Measurements from ENCODE around the gene HOXC12.

Gene HOXC12, protein sequence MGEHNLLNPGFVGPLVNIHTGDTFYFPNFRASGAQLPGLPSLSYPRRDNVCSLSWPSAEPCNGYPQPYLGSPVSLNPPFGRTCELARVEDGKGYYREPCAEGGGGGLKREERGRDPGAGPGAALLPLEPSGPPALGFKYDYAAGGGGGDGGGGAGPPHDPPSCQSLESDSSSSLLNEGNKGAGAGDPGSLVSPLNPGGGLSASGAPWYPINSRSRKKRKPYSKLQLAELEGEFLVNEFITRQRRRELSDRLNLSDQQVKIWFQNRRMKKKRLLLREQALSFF

DNA sequence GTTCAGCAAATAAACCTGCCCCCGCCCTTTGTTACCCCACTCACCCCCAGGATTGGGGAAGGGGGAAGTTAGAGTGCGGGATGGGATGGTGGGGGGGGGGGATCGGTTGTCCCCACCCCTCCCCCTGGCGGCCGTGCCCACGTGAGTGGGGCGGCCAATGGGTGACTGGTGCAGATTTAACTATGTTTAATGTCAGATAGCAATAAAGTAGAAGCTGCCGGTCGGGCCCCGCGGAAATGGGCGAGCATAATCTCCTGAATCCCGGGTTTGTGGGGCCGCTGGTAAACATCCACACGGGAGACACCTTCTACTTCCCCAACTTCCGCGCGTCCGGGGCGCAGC is at the start of gene HOXC12:
Gene HOXC12, plus strand, starts transcription at position 210 of the 342 bp plus-strand sequence. Its CDS starts 27 bp downstream, at position 237.
- DNase-seq: no peak

DNA sequence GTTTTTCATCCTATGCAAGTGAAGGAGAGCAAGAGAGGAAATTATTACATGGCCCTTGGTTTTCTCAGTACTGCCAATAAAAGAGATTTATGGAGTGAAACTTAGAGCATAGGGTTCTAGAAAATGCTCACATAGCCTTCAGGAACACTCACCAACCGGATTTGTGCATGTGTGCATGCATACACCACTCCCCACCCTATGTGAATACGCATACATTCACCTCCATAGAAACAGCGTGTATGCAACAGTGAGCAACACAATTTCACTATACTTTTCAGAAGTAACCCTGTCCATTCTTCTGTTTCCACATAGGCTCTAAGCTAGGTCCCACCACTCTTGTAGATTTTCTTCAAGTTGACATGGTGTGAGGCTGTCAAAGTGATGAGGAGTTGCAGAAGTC is 47.6 kb upstream of the HOXC12 start:
- no peak for DNase-seq

DNA sequence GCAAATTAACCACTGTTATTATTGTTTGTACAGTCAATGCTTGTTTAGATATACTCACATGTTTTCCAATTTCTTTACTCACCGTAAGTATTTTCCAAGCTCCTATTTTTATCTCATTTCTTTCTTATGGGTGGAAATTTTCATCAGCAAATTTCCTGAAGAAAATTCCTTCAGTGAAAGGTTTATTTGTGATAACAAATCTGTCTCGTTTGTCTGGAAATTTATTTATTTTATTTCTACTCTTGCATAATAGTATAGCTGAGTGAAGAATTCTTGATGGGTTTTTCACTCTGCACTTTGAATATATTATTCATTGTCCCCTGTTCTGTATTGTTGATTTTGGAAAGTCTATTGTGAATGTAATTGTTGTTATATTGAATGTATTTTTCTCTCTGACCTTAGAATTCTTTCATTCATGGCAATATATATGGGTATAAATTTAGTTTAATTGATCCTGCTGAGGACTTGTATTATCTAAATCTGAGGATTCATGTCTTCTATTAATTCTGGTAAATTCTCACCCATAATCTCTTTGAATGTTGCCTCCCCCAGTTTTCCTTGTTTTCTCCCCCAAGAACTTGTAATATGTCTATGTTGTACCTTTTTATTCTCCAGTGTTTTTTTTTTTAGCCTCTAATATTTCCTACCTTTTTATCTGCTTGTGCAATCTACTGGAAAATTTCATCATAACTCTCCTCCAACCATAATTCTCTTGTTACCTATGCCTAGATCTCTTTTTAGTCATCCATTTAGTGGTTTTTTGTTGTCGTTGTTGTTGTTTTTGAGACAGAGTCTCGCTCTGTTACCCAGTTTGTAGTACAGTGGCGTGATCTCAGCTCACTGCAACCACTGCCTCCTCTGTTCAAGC is 37.7 kb upstream of the HOXC12 start:
- no peak for DNase-seq

DNA sequence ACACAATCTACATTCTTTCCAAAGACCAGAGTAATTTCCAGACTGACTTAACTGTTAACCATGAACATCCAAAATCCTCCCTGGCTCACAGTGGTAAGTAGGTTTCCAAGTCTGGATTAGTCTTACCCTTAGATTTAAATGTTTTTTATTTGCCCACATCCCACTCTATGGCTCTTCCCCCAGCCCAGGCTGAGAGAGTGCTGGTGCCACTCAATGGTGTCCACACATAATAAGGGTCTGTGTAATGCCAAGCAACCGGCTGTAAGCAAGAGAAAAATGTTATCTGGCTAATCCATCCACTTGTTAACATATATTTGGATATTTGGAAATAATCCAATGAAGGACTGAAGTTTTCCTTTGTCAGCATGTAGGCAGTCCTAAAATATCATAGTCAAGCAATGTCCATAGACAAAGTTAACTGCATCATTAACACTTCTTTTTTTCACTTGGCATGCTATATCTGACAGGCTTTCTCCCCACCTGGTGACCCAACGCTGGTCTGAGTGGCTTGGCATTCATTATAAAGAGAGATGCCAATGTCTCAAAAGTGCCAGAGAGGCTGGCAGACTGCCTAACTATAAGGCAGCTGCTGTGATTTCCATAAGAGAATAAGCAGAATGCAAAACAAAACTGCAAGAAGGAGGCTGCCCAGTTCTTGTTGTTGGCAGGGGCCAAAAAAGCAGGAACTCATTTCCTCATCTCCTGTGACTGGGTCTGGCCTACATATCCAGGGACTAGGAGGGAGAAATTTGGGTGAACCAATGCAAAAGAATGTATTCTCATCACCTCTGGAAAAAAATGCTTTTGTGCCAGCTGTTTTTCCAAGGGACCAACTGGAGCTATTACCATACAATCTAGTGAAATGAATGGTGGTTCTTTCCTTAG is 29.9 kb upstream of the HOXC12 start:
- DNase-seq: no peak

DNA sequence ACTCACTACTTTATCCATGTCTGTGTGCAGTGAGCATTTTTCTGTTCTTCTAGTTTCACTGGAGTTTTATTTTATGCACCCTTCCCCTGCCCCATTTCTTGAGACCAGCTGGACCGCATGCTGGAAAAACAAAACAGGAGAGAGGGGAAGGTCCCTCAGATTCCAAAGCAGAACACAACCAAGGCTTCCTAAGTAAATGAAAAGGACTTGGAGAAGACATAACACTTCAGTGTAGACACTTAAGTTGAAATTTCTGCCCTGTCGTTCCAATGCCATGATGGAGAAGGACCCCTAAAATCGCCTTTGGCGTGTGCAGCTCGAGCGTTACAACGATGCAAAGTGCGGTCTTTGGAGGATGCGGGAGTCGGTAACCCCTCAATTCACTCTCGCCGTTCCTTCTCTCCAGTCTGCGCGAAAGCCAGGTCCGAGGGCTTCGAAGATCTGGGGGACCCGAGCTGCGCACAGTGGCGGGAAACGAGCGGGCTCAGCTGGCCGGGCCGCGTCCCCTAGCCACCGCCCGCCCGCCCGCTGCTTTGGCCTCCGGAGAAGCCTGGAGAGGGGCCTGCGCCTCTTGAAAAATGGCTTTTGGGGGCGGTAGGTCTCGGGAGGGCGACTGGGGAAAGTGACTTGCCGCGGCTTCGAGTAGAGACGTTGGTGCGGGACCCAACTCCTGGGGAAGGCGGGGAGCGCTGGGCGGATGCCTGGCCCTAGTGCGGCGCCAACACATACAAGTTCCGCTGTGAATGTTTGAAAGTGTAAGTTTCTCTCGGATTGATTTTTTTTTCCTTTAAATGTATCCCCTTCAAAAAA is 27.3 kb upstream of the HOXC12 start:
- no peak for DNase-seq

DNA sequence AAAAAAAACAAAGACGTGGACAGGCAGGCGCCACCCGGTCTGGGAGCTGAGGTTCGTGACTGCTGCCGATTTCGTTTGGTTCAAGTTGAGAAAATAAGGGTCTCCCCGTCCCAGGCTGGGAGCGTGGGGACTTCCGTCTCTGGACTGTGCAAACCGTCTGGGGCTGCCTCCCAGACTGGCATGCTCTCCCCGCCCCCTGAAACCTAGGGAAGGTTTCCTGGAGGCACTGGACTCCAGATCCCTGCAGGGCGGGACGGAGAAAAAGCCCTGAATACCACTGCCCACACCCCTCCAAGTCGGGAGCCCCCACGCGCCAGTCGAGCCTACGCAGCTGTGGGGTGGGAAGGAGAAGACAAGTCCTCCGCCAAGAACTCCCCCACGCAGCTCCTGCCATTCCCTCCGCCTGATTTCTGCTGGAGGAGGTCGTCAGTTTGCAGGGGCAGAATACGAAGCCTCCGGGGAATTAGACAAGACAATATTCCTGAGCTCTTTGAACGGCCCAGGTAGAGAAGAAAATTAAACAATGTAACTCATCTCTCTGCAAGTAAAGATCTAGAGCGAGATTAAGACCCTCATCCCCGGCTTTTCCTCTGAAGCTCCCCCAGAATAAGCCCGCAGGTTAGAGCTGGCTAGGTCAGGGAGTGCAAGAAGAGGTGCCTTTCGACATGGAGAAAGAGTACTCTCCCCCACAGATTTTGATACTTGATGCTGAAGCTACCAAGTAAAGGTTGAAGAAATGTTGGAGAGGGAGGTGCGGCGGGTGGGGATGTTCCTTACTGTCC is 26.5 kb upstream of the HOXC12 start:
- no peak for DNase-seq

DNA sequence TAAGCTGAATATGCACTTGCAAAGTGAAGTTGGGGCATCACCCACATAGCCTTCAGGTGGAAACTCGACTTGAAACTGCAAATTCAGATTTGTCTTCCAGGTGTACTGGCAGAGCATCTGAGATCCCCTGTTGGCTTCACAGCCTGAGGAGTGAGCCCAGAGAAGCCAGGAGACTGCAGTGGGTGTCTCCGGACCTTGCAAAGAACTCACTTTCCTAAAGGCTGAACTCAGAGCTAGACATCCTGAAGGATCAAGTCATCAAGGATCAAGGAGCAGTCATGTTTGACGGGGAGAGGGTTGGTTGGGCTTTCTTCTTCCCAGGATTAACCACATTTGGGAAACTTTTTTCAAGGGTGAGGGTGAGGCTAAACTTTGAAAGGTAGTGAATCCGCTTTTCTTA is 25.2 kb upstream of the HOXC12 start:
- no peak for DNase-seq

DNA sequence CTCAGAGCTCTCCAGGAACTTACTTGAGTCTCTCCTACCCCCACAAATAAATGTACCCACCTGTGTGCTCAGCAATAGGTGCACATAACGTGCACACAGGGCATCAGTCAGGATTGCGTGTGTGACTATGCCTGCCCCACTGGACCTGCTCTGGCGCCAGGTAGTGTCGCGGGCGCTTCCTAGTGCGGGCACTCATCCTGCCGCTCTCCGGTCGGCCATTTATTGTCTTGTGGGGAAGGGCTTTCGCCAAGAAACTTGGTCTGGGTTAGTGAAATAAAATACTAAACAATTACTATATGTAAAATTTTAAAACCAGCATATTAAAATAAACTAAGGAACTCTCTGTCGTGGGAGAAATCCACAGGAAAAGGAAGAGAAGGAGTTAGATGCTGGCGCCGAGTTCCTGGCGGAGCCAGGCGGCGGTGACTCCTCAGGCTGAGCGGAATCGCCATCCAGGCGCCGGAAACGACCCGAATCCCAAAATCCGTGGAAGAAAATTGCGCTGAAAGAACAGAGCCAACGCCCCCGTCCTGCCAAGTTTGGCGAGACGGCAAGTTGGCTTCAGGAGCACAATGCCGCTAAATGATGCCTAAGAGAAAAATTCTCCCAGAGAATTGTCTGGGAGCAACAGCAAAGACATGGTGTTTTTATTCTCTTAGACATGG is 24.0 kb upstream of the HOXC12 start:
- DNase-seq: no peak

DNA sequence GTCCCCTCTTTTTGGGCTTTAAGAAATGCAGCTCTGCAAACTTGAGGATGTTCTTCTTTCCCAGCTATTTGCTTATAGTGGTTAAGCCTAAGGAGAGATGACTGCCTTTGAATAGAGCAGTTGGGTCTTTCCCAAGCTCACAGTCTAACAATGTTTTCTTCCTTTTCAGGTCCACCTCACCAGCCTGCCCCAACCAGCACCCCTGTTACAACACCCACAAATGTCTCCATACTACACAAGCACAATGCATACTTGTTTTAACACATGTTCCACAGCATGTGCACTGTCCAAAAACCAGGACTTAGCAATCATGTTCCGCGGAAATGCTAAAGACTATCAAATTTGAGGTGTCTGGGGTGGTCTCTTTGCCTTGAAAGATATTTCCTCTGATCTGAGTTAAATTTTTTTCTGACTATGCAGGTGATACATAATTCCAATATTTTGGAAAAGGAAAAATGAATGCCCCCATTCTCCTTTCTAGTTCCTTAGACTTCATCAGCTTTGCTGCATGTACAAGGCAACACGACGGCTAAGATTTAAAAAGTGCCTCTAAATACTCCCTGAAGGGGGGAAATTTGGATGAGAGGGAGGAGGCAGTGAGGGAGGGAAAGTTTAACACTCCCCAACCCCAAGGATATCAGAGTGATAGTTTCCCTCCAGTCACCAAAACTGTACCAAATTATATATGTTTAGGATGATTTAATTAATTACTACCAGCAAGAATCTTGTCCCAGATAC is 22.7 kb upstream of the HOXC12 start:
- DNase-seq: no peak

DNA sequence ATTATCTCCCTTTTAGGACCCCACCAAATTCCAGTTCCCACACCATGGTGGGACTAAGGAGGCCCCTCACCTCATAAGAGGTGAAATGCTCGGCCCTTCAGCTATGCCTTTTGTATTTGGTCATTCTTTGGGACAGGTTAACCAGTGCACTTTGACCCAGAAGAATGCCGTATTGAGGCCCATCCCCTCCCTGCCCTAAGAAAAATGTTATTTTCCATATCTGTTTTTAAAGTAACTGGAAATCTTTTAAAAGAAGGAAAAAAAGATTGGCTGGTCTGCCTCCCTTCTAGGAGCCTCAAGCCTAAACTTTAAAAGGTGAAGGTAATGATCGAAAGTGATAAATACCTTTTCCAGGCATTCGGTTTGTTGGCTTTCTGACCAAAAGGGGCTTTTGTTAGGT is 21.8 kb upstream of the HOXC12 start:
- DNase-seq: no peak

DNA sequence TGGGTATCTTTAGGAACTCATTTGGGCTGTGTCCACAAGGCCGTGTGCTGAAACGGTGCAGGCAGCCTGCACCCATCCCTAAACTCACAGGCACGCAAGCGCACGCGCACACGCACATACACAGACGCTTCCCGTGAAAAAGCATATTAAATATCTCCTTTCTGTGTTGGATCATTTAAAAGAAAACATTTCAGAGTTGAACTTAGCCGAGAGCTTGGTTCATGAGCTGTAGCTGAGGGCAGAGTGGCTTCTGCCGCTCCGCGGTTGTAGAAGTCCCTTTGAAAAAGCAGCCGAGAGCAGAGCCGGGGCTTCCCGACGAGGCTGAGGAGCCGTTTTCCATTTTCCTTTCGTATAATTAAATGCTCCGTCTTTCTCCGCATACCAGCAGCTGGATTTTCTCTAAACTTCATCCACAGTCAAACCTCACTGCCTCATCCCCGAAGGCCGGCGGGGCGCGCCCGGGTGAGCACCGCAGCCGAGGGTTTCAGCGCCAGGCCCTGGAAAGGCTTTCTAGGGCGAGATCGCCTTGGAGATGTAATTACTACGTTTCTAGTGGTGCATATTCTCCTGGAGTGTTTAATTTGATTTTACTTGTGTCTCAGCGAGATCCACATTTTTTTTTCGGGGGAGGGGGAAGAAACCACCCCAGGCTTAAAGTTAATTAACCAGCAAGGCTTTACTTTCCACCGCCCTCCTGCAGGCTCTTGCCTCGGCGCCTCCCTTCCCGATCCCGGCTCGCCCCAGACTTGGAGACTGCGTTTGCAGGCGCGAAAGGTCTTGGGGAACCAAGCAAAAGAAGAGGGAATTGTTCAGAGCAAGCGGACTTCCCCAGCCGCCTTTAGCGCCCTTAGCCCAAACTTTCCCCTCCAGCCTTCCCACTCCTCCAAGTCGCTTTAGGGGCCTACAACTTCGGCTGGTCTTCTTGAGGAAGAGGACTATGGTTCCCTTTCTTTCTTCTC is 19.0 kb upstream of the HOXC12 start:
- no peak for DNase-seq

DNA sequence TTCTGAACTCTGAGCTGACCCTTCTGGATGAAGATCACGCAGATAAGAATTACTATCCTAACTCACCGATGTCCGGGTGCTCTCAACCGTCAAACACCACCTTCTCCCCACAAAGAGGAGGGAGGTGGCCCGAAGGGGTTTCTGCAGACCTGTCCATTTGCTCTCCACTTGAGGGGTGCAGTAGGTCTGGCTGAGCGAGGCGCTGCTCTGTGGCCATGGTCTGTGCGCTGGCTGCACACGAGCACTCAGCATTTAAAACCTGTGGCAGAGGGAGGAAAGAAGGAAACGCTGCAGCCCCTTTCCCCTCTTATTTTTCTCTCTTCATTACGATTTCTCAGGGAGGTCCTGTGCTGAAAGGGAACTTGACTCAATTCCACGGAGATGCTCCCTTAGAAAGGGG is 17.6 kb upstream of the HOXC12 start:
- DNase-seq: no peak

DNA sequence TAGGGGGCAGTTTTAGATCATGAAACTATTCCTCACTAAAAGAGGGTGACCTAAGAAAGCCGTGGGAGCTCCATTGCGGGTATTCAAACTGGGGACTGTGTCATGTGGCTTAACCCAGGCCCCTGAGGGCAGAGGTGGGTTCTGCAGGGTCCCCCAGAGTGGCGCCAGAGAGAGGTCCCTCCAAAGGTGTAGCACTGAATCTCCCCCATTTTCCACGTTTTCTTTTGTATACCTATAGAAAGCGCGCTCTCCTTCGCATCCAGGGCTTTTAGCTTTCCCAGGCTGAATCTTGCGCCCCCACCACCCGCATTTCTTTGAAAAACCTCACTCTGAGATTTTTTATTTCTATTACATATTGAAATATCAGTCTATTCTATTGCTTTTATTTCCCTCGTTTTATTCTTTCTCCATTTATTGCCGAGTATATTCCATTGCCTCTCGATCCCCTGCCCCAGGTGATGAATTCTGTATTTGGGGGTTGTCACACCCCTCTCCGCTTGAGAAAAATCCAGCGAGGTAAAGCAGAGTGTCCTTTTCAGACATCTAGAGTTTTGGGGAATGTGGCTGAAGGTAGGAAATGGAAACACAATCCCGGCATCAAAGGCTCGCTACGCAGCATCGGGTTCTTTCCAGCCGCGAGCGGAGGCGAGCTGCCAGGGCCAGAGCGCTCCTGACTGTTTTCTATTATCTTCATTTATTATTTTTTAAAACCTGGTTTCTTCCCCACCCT is 16.9 kb upstream of the HOXC12 start:
- no peak for DNase-seq

DNA sequence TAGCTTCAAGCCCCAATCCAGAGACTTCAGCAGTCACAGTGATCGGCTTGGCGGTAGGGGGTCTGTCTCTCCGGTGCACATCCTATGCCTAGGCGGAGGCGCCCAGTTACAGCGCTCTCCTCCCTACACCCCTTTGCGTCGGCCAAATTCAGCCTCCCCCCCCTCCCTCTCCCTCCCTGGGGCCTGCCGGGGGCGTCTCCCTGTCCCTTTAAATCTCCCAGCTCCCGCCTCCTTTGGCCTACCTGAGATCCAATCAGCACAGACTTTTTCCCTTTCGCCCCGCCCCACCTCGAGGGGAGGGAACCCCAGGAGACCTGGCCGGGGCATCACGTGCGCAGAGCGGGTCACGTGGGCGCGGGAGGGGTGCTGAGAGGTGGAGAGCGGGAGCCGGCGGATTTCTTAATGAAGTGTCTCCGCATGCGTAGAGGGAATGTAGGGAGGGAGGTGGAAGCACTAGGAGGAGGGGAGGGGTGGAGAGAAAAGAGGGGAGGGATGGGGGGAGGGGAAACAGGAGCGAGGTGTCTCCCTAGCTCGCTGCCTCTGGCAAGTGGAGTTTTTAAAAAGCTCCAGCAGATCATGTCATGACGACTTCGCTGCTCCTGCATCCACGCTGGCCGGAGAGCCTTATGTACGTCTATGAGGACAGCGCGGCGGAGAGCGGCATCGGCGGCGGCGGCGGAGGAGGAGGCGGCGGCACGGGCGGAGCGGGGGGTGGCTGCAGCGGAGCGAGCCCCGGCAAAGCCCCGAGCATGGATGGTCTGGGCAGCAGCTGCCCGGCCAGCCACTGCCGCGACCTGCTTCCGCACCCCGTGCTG is 16.2 kb upstream of the HOXC12 start, which contains the start of gene HOXC13:
Gene HOXC13, plus strand, starts transcription at position 506 of the 815 bp plus-strand sequence. Its CDS starts 76 bp downstream, at position 582.
- DNase-seq: peak; percentile 59

DNA sequence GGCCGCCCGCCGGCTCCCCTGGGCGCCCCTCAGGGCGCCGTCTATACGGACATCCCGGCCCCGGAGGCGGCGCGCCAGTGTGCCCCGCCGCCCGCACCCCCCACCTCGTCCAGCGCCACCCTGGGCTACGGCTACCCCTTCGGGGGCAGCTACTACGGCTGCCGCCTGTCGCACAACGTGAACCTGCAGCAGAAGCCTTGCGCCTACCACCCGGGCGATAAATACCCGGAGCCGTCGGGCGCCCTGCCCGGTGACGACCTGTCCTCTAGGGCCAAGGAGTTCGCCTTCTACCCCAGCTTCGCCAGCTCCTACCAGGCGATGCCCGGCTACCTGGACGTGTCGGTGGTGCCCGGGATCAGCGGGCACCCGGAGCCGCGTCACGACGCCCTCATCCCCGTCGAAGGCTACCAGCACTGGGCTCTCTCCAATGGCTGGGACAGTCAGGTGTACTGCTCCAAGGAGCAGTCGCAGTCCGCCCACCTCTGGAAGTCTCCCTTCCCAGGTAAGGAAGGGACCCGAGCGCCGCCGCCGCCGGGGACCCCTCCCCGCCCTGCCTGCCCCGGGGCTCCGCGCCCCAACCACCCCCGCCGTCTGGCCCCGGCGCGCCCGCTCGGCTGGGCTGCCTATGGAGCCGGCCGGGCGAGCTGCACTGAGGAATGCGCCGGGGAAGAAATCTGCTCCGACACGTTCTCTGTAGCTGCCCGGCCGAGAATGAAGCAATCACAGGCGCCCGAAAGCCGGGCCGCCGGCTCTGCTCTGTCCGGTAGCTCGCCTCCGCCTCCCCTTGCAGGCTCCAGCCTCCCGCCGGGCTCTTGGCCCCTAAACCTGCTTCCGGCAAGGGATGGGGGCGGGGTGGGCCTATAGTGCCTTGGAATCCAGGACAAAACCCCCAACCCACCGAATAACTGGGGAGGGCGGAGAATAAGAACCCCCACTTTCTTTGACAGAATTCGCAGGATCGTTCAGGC is 15.3 kb upstream of the HOXC12 start:
- peak; percentile 31 for DNase-seq

DNA sequence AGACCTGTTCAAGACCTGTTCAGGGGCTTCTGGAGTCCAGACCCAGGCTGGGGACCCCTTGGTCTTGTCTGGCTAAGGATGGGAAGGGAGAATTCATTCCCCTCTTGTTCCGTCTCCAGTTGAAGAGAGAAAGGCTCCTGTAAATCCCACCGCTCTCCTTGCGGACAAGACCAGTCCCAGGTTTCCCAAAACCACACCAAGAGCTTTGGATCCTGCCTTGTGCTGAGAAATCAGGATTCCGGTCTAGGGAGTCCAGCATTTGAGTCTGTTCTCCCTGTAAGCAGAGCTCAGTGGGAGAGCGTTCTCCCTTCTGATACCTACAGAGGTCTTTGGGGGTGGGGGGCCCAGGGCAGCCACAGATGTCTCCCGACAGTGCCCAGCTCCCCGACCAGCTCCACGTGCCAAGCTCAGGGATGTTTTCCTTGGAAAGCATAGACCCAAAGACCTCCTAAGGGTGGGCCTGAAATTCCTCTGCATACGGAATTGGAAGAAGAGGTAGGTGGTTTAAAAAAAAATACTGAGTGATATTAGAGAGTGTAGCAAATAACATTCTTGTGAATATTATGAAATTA is 14.2 kb upstream of the HOXC12 start:
- DNase-seq: no peak

Measured in fibroblast of skin of right biceps (primary cell).